ENCODE measurements around the gene TRMT1.
A peak's percentile ranks its signal among the peaks of the same experiment; 100 is the strongest.

Gene TRMT1

DNA sequence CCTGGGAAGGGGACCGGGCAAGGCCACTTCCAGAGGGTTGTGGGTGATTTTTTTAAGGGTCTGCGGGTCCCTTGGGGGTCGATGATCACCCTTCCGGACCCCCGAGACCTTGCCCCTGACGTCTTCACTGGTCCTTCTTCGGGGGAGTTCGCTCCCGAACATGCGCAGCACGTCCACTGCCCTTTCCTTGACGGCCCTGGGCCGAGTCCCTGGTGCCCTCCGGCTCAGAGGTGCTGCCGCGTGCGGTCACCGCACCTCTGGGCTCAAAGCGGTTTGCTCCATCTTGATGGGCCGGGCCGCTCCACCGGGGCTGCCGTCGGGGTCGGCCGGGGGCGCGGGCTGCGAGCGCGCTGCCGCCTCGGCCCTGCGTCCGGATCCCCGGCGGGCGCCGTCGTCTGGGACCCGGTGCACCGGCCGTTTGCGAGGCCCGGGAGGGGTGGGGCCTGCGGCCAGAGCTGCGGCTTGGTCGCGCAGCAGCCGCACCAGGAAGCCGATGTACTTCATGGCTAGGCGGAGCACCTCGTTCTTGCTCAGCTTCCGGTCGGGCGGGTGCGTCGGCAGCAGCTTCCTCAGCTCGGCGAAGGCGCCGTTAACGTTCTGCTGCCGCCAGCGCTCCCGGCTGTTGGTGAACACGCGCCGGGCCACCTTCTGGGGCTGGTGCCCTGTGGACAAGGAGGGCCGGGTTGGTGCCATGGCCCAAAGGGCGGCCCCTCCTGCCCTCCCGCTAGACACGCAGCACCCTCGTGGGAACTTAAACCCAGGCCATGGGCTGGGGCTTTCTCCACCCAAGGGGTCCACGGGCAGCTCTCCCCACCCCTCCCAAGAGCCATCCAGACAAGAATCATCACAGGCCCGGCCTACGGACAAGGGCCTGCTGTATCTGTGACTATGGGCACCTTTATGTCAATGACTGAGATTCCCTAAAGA, 17.2 kb downstream of the TRMT1 start:
- H3K27me3 ChIP-seq (replicated peaks; ENCODE audit: control insufficient read depth, insufficient read depth, low read length): no peaks in the 10 kb centered on the region; the same call in 1 of the 2 replicates
- DNase-seq (ENCODE audit: extremely low read depth, insufficient read length): peak; percentile 79
- TF ChIP-seq, protein P1, sequence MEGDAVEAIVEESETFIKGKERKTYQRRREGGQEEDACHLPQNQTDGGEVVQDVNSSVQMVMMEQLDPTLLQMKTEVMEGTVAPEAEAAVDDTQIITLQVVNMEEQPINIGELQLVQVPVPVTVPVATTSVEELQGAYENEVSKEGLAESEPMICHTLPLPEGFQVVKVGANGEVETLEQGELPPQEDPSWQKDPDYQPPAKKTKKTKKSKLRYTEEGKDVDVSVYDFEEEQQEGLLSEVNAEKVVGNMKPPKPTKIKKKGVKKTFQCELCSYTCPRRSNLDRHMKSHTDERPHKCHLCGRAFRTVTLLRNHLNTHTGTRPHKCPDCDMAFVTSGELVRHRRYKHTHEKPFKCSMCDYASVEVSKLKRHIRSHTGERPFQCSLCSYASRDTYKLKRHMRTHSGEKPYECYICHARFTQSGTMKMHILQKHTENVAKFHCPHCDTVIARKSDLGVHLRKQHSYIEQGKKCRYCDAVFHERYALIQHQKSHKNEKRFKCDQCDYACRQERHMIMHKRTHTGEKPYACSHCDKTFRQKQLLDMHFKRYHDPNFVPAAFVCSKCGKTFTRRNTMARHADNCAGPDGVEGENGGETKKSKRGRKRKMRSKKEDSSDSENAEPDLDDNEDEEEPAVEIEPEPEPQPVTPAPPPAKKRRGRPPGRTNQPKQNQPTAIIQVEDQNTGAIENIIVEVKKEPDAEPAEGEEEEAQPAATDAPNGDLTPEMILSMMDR (IDR thresholded peaks at IDR 0.05; ENCODE audit: insufficient read depth, low read length, poor library complexity, severe bottlenecking): no peak
- no peaks in the 10 kb centered on the region for H3K36me3 ChIP-seq (ENCODE audit: control insufficient read depth, insufficient read depth, low read length)
- H3K4me3 ChIP-seq (replicated peaks; ENCODE audit: low read depth, low read length): peak overlapping the region; percentile 30

DNA sequence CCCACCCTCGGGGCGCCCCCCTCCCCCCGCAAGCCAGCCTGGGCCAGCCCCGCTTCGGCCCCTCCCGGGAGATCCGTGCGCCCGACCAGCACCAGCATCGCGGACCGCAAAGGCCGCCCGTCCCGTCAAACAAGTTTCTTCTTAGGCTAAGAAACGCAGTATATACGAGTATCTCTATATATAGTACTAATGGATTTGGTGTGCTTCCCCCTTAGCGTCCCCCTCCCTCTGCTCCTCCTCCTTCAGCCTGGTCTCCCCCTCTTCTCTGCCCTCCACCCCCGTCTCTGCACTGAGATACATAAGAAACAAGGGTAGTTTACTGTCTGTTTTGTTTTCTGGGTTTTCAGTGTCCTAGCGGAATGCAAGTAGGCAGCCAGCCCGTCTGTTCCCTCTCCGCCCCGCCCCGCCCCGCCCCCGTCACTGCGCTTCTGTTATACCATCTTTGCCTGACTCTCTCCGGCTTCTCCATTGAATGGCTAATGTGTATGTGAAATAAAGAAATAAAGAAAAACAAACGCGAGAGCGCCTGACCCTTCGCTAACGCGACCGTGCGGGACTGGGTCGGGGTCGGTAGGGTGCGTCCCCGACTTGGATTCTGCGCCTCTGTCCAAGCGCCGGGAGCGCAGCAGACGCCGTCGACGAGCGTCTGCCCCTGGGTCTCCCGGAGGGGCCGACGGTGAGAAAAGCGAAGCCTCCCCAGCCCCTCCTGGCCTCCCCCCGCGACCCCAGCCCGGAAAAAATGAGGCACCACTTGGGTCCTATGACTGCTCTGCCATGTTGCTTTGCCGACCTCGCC, 18.1 kb downstream of the TRMT1 start:
- DNase-seq (ENCODE audit: extremely low read depth, insufficient read length): no peak
- Histone ChIP-seq H3K36me3 (ENCODE audit: control insufficient read depth, insufficient read depth, low read length) (no peaks in the 10 kb centered on the region), H3K27me3 (replicated peaks; ENCODE audit: control insufficient read depth, insufficient read depth, low read length) (no peaks in the 10 kb centered on the region; the same call in 1 of the 2 replicates), H3K4me3 (replicated peaks; ENCODE audit: low read depth, low read length) (no peak overlapping the region; the same call in 1 of the 2 replicates)
- TF ChIP-seq, protein P1 (IDR thresholded peaks at IDR 0.05; ENCODE audit: insufficient read depth, low read length, poor library complexity, severe bottlenecking): no peak

- TF ChIP-seq, protein P1 (IDR thresholded peaks at IDR 0.05; ENCODE audit: insufficient read depth, low read length, poor library complexity, severe bottlenecking): no peak
- Histone ChIP-seq H3K27me3 (replicated peaks; ENCODE audit: control insufficient read depth, insufficient read depth, low read length) (no peaks in the 10 kb centered on the region; the same call in 1 of the 2 replicates), H3K36me3 (ENCODE audit: control insufficient read depth, insufficient read depth, low read length) (no peaks in the 10 kb centered on the region), H3K4me3 (replicated peaks; ENCODE audit: low read depth, low read length) (no peak overlapping the region)
- DNase-seq (ENCODE audit: extremely low read depth, insufficient read length): no peak
These were observed 18.9 kb downstream of the TRMT1 start for GRCh38 chr19:13097463-13098258.

- TF ChIP-seq, protein P1 (IDR thresholded peaks at IDR 0.05; ENCODE audit: insufficient read depth, low read length, poor library complexity, severe bottlenecking): no peak
- Histone ChIP-seq H3K36me3 (ENCODE audit: control insufficient read depth, insufficient read depth, low read length) (no peaks in the 10 kb centered on the region), H3K27me3 (replicated peaks; ENCODE audit: control insufficient read depth, insufficient read depth, low read length) (no peaks in the 10 kb centered on the region; the same call in 1 of the 2 replicates), H3K4me3 (replicated peaks; ENCODE audit: low read depth, low read length) (no peak overlapping the region)
- DNase-seq (ENCODE audit: extremely low read depth, insufficient read length): no peak
These were observed 19.5 kb downstream of the TRMT1 start for GRCh38 chr19:13097033-13097462.
